HG03460 (cell line): ENCODE measurements around the gene DROSHA.

Experiments
- ATAC-seq: cut with Tn5 transposase; IDR thresholded peaks from one replicate; pipeline ENCODE4 v1.9.1; 2021; ENCODE audit not compliant: unreplicated experiment

Gene DROSHA

DNA sequence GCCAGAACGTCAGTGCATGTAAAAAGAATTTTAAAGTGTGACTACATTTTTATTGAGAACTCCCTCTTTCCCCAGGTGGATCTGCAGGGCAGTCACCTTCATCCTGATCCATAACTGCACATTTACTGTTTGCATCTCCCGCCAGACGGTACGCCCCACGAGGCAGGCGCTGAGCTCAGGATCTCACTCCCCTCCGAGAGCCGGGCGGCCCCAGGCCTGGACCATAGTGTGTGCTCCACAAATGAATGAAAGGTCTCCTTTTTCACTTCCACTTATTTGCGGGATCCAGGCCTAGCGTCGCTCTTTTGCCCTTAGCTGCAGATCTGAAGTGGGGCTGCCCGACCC, 378 bp downstream of the DROSHA start:
- ATAC-seq = peak; percentile 27

- no peak for ATAC-seq
Measured at GRCh38 chr5:31530541-31531265, 1.2 kb downstream of the DROSHA start.

- no peak for ATAC-seq
Measured at GRCh38 chr5:31523041-31523440, 8.9 kb downstream of the DROSHA start.

GRCh38 chr5:31516802-31517201, 15.1 kb downstream of the DROSHA start:
- ATAC-seq = no peak

DNA sequence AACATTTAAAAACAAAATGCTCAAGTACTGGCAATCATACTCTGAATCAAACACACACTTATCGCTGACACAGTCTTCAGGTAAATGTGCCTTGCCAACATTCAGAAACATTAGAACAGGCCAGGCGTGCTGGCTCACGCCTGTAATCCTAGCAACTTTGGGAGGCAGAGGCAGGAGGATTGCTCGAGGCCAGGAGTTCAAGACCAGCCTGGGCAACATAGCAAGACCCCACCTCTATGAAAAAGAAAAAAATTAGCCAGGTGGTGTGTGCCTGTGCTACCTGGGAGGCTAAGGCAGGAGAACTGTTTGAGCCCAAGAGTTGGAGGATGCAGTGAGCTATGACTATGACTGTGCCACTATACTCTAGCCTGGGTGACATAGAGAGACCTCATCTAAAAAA, 20.6 kb downstream of the DROSHA start:
- ATAC-seq = no peak

DNA sequence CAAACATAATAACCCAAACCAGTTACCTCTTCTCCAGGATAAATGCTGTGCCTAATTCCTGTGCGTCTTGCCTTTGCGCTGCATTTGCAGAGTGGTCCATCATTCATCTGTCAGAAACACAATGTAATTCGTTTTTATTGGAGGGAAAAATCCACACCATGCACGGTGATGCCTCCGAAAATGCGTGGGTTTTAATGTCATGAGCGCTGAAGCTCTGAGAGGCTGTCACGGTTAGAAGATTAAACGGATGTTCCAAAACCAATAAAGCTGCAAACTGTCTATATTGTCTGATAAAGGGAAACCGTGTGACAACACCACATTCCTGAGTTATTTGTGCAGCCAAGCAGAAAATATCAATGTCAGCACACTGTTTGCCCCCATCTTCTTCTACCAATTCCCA, 27.4 kb downstream of the DROSHA start:
- ATAC-seq = no peak

GRCh38 chr5:31502506-31502905, 29.4 kb downstream of the DROSHA start:
- ATAC-seq = no peak

- no peak for ATAC-seq
Measured at GRCh38 chr5:31500256-31500655, 31.6 kb downstream of the DROSHA start.

- no peak for ATAC-seq
Measured at GRCh38 chr5:31496891-31497290, 35.0 kb downstream of the DROSHA start.

DNA sequence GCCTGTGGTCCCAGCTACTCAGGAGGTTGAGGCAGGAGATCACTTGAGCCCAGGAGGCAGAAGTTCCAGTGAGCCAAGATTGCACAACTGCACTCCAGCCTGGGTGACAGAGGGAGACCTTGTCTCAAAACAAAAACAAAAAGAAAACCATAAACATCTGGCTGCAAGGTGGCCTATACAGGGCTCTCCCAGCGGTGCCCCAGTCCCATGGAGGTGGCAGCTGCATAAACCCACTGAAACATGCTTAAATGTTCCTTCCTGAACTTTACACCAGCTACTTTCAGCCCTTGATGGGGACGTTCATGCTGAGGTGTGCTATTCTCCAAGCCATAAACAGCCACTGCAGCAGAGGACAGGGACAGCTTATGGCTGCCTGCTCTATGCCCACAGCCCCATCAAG, 35.6 kb downstream of the DROSHA start:
- ATAC-seq = no peak

DNA sequence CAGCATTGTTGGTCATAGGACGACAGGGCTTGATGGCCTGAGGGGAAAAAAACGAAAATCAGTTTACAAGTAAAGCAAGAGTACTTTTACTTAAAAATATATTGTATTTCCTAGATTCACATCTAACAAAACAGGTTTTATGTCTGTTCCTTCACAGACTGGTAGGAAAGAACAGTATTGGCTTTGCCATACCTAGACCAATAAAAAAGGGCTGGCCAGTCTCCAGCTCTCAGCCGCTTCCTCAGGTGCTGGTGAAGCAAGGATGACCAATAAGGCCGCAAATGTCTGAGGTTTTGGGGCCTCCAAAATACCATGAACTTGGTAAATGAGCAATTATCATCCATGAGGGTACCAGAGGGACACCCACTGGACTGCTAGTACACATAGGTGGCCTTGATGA, 36.6 kb downstream of the DROSHA start:
- ATAC-seq = no peak

GRCh38 chr5:31492869-31493268, 39.0 kb downstream of the DROSHA start:
- no peak for ATAC-seq

- ATAC-seq = no peak
Measured at GRCh38 chr5:31487506-31487905, 44.4 kb downstream of the DROSHA start.

- no peak for ATAC-seq
Measured at GRCh38 chr5:31486441-31486840, 45.5 kb downstream of the DROSHA start.

DNA sequence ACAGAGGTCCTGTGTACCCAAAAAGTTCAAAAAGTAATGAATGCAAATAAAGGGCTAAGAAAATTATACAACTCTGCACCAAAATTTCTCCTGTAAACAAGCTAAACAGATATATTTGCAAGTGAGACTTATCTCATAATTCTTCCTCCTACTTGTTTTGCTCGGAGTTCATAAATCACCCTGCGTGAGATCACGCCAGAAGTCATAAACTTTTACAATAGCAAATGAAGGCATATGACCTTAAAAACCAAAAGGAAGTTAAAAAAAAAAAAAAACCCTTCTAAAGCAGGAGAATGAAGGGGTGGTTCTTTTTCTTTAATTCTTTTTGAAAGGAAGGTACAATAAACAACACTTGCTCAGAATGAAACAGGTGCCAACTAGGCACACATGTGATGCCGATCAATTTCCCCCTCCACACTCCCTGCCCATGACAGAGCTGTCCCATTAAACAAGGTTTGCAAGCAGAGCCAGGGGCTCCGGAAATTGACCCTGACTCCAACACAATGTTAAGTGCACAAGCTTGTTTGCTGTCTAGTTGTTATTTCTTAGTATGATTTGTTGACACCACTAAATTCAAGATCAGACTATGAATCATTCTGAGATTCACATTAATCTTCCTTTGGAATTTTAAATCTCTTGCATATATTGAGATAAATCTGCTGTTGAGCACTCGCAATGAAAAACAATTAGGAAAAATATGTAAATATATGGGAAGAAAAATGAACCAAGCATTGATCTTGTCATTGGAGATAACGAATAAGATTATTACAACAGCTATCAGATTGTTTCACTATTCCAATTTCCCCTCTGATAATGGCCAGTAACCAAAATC, 46.3 kb downstream of the DROSHA start:
- ATAC-seq = no peak

DNA sequence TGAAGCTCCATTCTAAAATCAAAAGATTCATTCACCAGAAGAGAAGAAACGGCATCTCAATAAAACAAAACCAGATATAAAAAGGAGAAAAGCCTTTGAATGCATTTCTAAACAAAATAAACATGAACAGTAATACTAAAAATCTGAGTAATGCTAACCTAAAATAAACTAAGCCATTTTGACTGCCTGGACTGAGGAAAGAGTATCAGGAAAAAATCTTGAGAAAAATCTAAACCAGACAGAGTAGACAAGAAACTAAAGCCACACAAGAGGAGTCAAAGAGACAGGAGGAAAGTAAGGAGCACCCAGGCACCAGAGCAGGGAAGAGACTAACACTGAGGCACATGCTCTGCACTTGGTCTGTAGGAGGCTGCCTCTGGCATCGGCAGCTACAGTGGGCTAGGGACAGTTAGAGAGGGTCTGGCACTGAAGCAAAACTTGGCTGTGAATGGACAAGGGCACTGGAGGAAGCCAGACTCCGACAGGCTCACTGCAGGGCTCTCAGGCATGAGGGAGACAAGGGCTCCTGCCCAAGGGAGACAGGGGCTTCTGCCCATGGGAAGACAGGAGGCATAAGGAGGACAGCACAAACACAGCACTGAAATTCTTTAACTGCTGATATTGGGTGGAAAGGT, 50.2 kb downstream of the DROSHA start:
- ATAC-seq = no peak

DNA sequence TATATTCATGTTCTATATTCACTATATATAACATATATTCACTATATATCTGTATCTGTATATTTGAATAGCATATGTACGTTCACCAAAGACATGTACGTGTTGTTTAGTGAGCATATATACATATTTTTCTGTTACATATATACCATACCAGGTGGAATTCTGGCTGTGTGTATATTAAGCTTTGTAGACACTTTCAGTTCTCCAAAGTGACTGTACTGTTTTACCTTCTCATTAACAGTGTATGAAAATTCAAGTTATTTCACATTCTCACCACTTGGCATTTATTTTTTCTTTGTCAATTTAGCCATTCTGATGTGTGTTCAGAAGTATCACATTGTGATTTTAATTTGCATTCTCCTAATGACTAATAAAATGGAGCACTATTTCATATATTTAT, 52.2 kb downstream of the DROSHA start:
- no peak for ATAC-seq

- ATAC-seq = no peak
Measured at GRCh38 chr5:31478901-31479300, 53.0 kb downstream of the DROSHA start.

DNA sequence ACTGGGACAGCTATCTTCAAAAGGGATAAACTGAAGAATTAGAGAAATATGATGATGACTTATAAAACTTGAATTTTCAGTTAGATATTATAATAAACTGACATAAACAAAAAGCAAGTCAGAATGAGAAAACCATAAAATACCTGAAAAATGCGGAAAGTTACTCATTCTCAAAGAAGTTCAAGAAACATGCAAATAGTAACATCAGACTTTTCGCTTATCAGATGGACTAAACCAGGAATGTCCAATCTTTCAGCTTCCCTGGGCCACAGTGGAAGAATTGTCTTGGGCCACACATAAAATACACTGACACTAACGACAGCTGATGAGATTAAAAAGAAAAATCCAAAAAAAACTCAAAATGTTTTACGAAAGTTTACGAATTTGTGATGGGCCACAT, 53.9 kb downstream of the DROSHA start:
- no peak for ATAC-seq

DNA sequence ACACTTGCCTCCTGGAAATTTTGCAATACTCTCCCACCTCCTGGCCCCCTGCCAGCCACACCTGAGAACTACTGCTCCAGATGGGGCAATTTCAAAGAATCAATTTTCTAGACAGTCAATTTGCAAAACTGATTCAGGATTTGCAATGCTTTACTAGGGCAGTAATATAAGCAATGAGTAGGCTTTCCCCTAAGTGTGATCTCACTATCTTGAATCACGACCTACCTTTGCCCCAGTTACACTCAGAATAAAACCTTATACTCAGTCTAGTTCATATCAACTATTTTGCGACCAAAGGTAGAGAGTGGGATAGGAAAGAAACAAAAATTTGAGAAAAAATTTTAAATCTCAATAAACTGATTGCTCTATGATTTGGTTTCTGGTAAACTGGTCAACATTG, 54.4 kb downstream of the DROSHA start:
- no peak for ATAC-seq

GRCh38 chr5:31476738-31477141, 55.2 kb downstream of the DROSHA start:
- no peak for ATAC-seq

DNA sequence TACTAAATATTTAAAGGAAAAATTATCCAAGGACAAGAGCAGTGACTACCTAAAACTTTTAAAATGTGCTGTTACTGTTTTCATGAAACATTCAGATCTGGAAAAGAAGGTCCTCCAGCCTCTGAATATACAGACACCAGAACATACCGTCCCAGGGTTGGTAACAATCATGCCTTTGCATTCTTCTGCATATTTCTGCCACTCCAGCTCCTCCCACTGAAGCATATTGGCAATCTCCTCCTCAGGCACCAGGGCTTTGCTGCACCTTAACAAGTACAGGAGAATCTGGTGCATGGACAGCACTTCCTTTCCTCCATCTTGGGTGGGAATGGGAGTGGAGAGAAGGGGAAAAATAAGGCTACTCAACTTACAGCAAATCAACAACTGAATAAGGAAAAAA, 60.0 kb downstream of the DROSHA start:
- ATAC-seq = no peak
